HUDEP-2 (cell line): ENCODE results near the gene SMIM10L1.

Experiments used
- DNase-seq, 76 experiments: peaks; one replicate each; lab custom pipeline; 2025; ENCODE audit not compliant: unreplicated experiment in 76 of 76; lab: John Stamatoyannopoulos, UW

SMIM10L1 gene

GRCh38 chr12:11171145-11171968, at the start of gene SMIM10L1:
Gene SMIM10L1 (plus strand): TSS chr12:11171194. CDS start chr12:11171357, 163 bp downstream.
- DNase-seq = peak in 75 of 76 experiments; percentile 22 to 88 (median 78)

GRCh38 chr12:11130382-11130781, 40.6 kb upstream of the SMIM10L1 start:
- no peak for DNase-seq

- no peak for DNase-seq
Observed at GRCh38 chr12:11130999-11131398, 40.0 kb upstream of the SMIM10L1 start.

- DNase-seq = no peak
Observed at GRCh38 chr12:11133162-11133561, 37.8 kb upstream of the SMIM10L1 start.

- no peak for DNase-seq
Observed at GRCh38 chr12:11133816-11134215, 37.2 kb upstream of the SMIM10L1 start.

GRCh38 chr12:11134305-11134704, 36.7 kb upstream of the SMIM10L1 start, which contains the start of gene TAS2R30:
Gene TAS2R30 (minus strand): TSS chr12:11134644. CDS start chr12:11134244, 400 bp downstream.
- no peak for DNase-seq

- no peak for DNase-seq
Observed at GRCh38 chr12:11136075-11136474, 34.9 kb upstream of the SMIM10L1 start.

GRCh38 chr12:11143352-11143751, 27.6 kb upstream of the SMIM10L1 start:
- no peak for DNase-seq

GRCh38 chr12:11144297-11144696, 26.7 kb upstream of the SMIM10L1 start:
- DNase-seq = no peak

GRCh38 chr12:11147420-11147819, 23.6 kb upstream of the SMIM10L1 start:
- no peak for DNase-seq

GRCh38 chr12:11150832-11151231, 20.2 kb upstream of the SMIM10L1 start:
- no peak for DNase-seq

GRCh38 chr12:11152725-11153124, 18.3 kb upstream of the SMIM10L1 start:
- DNase-seq = no peak

- no peak for DNase-seq
Observed at GRCh38 chr12:11154400-11154925, 16.5 kb upstream of the SMIM10L1 start.

- no peak for DNase-seq
Observed at GRCh38 chr12:11158885-11159444, 12.0 kb upstream of the SMIM10L1 start.

- DNase-seq = peak in 2 of 76 experiments; percentile 1 to 4
Observed at GRCh38 chr12:11162502-11162901, 8.5 kb upstream of the SMIM10L1 start.

GRCh38 chr12:11164384-11164783, 6.6 kb upstream of the SMIM10L1 start:
- no peak for DNase-seq

- no peak for DNase-seq
Observed at GRCh38 chr12:11166300-11166699, 4.7 kb upstream of the SMIM10L1 start.

- peak in 1 of 76 experiments; percentile 44 for DNase-seq
Observed at GRCh38 chr12:11170810-11171144, 217 bp upstream of the SMIM10L1 start.

GRCh38 chr12:11171969-11172675, 1.1 kb downstream of the SMIM10L1 start:
- DNase-seq = peak in 3 of 76 experiments; percentile 7 to 14 (median 10)

GRCh38 chr12:11174022-11174421, 3.0 kb downstream of the SMIM10L1 start:
- no peak for DNase-seq

GRCh38 chr12:11178250-11178649, 7.3 kb downstream of the SMIM10L1 start:
- no peak for DNase-seq
